Skin epidermis (tissue), 12 donors: ENCODE data around the gene IDH2.
A peak's percentile ranks its signal among the peaks of the same experiment; 100 is the strongest.
"Not testable (repeated sequence)": the region's sequence is repeated elsewhere in the genome, so short reads cannot be mapped to it uniquely, and the experiment has no call there.

Experiments
- H3K27ac ChIP-seq, 21 experiments: fragments of 200-600 bp; sonication (generic) in 11 of 21; one replicate each; pipeline ENCODE4 v1.5.0; 2020; ENCODE audit warnings: mild to moderate bottlenecking in 3 of 21, inconsistent platforms in 2 of 21, moderate library complexity in 2 of 21
- H3K4me3 ChIP-seq, 7 experiments: fragments of 200-600 bp; sonication (generic) in 2 of 7; one replicate each; pipeline ENCODE4 v1.5.0; 2020; ENCODE audit warnings: inconsistent platforms in 2 of 7, mild to moderate bottlenecking in 2 of 7, moderate library complexity in 1 of 7

IDH2 gene

GRCh38 chr15:90101969-90102890 is at the start of gene IDH2:
Gene IDH2, minus strand, starts transcription at chr15:90102468. Its CDS starts 78 bp downstream, at chr15:90102390.
- H3K4me3 ChIP-seq: peak within 1 kb of the TSS; percentile 71 to 99 (median 92)
- peak within 1 kb of the TSS; percentile 81 to 99 (median 94) for H3K27ac ChIP-seq

- not testable (repeated sequence) for H3K27ac ChIP-seq, H3K4me3 ChIP-seq
Observed at GRCh38 chr15:90150551-90150950, 48.3 kb upstream of the IDH2 start.

GRCh38 chr15:90149609-90150340 is 47.5 kb upstream of the IDH2 start:
- no peak overlapping the region for H3K4me3 ChIP-seq
- no peak overlapping the region for H3K27ac ChIP-seq

- not testable (repeated sequence) for H3K27ac ChIP-seq, H3K4me3 ChIP-seq
Observed at GRCh38 chr15:90146198-90146761, 44.0 kb upstream of the IDH2 start.

- Histone ChIP-seq H3K4me3 (no peak overlapping the region), H3K27ac (no peak overlapping the region)
Observed at GRCh38 chr15:90145761-90146160, 43.5 kb upstream of the IDH2 start.

GRCh38 chr15:90145259-90145658 is 43.0 kb upstream of the IDH2 start:
- Histone ChIP-seq H3K4me3 (no peak overlapping the region), H3K27ac (no peak overlapping the region)

GRCh38 chr15:90143166-90143655 is 40.9 kb upstream of the IDH2 start:
- Histone ChIP-seq H3K4me3 (no peak overlapping the region), H3K27ac (peak overlapping the region in 1 of 21 experiments; percentile 56)

- H3K4me3 ChIP-seq: no peak overlapping the region
- H3K27ac ChIP-seq: peak overlapping the region in 2 of 21 experiments; percentile 25 to 56
Observed at GRCh38 chr15:90142216-90143165, 40.2 kb upstream of the IDH2 start.

GRCh38 chr15:90141646-90142045 is 39.4 kb upstream of the IDH2 start:
- peak overlapping the region in 2 of 21 experiments; percentile 5 to 25 for H3K27ac ChIP-seq

GRCh38 chr15:90139549-90139948 is 37.3 kb upstream of the IDH2 start:
- peak overlapping the region in 1 of 21 experiments; percentile 50 for H3K27ac ChIP-seq
- H3K4me3 ChIP-seq: not testable (repeated sequence)

More at GRCh38 chr15:90141646-90142045, 39.4 kb upstream of the IDH2 start:
- H3K4me3 ChIP-seq: no peak overlapping the region

GRCh38 chr15:90138071-90138833 is 36.0 kb upstream of the IDH2 start:
- no peak overlapping the region for H3K4me3 ChIP-seq
- H3K27ac ChIP-seq: peak overlapping the region in 1 of 21 experiments; percentile 85

- Histone ChIP-seq H3K27ac (no peak overlapping the region), H3K4me3 (no peak overlapping the region)
Observed at GRCh38 chr15:90132437-90132836, 30.2 kb upstream of the IDH2 start.

- H3K4me3 ChIP-seq: no peak overlapping the region
- H3K27ac ChIP-seq: no peak overlapping the region
Observed at GRCh38 chr15:90131848-90132247, 29.6 kb upstream of the IDH2 start.

- no peak overlapping the region for H3K4me3 ChIP-seq
Observed at GRCh38 chr15:90130291-90130690, 28.0 kb upstream of the IDH2 start.

GRCh38 chr15:90126596-90127435 is 24.5 kb upstream of the IDH2 start:
- H3K4me3 ChIP-seq: no peak overlapping the region
- H3K27ac ChIP-seq: no peak overlapping the region

More at GRCh38 chr15:90130291-90130690, 28.0 kb upstream of the IDH2 start:
- H3K27ac ChIP-seq: no peak overlapping the region

- Histone ChIP-seq H3K27ac (no peak overlapping the region), H3K4me3 (no peak overlapping the region)
Observed at GRCh38 chr15:90126022-90126421, 23.8 kb upstream of the IDH2 start.

- Histone ChIP-seq H3K27ac (no peak overlapping the region), H3K4me3 (no peak overlapping the region)
Observed at GRCh38 chr15:90124507-90124906, 22.2 kb upstream of the IDH2 start.
